MG63 (cell line): ENCODE results near the gene POU4F1. TPM values are rescaled to one million over a fixed set of nuclear protein-coding genes. Genes with fewer than 3 reads are reported as not detected.

ENCODE experiments used
- DNase-seq: peaks from one replicate; pipeline ENCODE4 v3.0.0-alpha.2; 2020
- H3K27me3 ChIP-seq: fragments of 250-450 bp; sonication (Bioruptor Pico); 2 replicates; pipeline ENCODE4 v1.5.1; 2020; ENCODE audit warnings: mild to moderate bottlenecking, moderate library complexity
- H3K36me3 ChIP-seq: fragments of 250-450 bp; sonication (Bioruptor Pico); 2 replicates; pipeline ENCODE4 v1.5.1; 2020; ENCODE audit warnings: mild to moderate bottlenecking, moderate library complexity
- H3K4me3 ChIP-seq: fragments of 250-450 bp; sonication (Bioruptor Pico); 2 replicates; pipeline ENCODE4 v1.5.1; 2020; ENCODE audit warnings: mild to moderate bottlenecking, moderate library complexity
- H3K9me3 ChIP-seq: fragments of 250-450 bp; sonication (Bioruptor Pico); 2 replicates; pipeline ENCODE4 v1.5.1; 2020; ENCODE audit warnings: mild to moderate bottlenecking, moderate library complexity
- total RNA-seq: library from RNA; depleted of rRNA; stranded (reverse); fragments of >200 nt; shearing (Covaris generic); gene quantifications from 2 replicates; pipeline ENCODE4 v1.2.3, GENCODE V29; 2014; ENCODE audit warnings: low replicate concordance

The POU4F1 gene
- total RNA-seq, 1 experiment from 2014 or later = not detected

GRCh38 chr13:78609464-78610205 is 6.3 kb upstream of the POU4F1 start:
- no peak for DNase-seq
- H3K27me3 ChIP-seq = peaks cover 41% of the 10 kb centered on the region

GRCh38 chr13:78608688-78609463 is 5.5 kb upstream of the POU4F1 start:
- H3K36me3 ChIP-seq = no peaks in the 10 kb centered on the region
- H3K9me3 ChIP-seq = no peaks in the 10 kb centered on the region
- peaks cover 48% of the 10 kb centered on the region for H3K27me3 ChIP-seq
- peak; percentile 5 for DNase-seq
- H3K4me3 ChIP-seq = peak overlapping the region; percentile 37

More at GRCh38 chr13:78609464-78610205, 6.3 kb upstream of the POU4F1 start:
- Histone ChIP-seq H3K4me3 (peak overlapping the region; percentile 37), H3K36me3 (no peaks in the 10 kb centered on the region), H3K9me3 (no peaks in the 10 kb centered on the region)

- no peaks in the 10 kb centered on the region for H3K36me3 ChIP-seq
- peaks cover 54% of the 10 kb centered on the region for H3K27me3 ChIP-seq
- H3K9me3 ChIP-seq = no peaks in the 10 kb centered on the region
- no peak for DNase-seq
- peak overlapping the region; percentile 37 for H3K4me3 ChIP-seq
These were observed 4.9 kb upstream of the POU4F1 start for GRCh38 chr13:78608252-78608687.

- Histone ChIP-seq H3K36me3 (no peaks in the 10 kb centered on the region), H3K4me3 (no peak overlapping the region), H3K27me3 (peaks cover 57% of the 10 kb centered on the region), H3K9me3 (no peaks in the 10 kb centered on the region)
- no peak for DNase-seq
These were observed 4.3 kb upstream of the POU4F1 start for GRCh38 chr13:78607409-78608251.

- Histone ChIP-seq H3K36me3 (no peaks in the 10 kb centered on the region), H3K27me3 (peaks cover 62% of the 10 kb centered on the region), H3K4me3 (no peak overlapping the region), H3K9me3 (no peaks in the 10 kb centered on the region)
- DNase-seq = no peak
These were observed 3.4 kb upstream of the POU4F1 start for GRCh38 chr13:78606471-78607408.

GRCh38 chr13:78604782-78605611 is 1.6 kb upstream of the POU4F1 start:
- Histone ChIP-seq H3K27me3 (peaks cover 77% of the 10 kb centered on the region), H3K9me3 (no peaks in the 10 kb centered on the region), H3K36me3 (no peaks in the 10 kb centered on the region), H3K4me3 (no peak overlapping the region)
- peak; percentile 45 for DNase-seq

- no peaks in the 10 kb centered on the region for H3K36me3 ChIP-seq
- H3K9me3 ChIP-seq = no peaks in the 10 kb centered on the region
- H3K4me3 ChIP-seq = no peak overlapping the region
- peaks cover 84% of the 10 kb centered on the region for H3K27me3 ChIP-seq
- DNase-seq = no peak
These were observed 652 bp downstream of the POU4F1 start for GRCh38 chr13:78602561-78603239.

- no peak for DNase-seq
- no peaks in the 10 kb centered on the region for H3K9me3 ChIP-seq
- H3K36me3 ChIP-seq = no peaks in the 10 kb centered on the region
- peaks cover 86% of the 10 kb centered on the region for H3K27me3 ChIP-seq
- no peak overlapping the region for H3K4me3 ChIP-seq
These were observed 1.3 kb downstream of the POU4F1 start for GRCh38 chr13:78601874-78602560.

GRCh38 chr13:78601124-78601873 is 2.1 kb downstream of the POU4F1 start:
- Histone ChIP-seq H3K27me3 (peaks cover 86% of the 10 kb centered on the region), H3K36me3 (no peaks in the 10 kb centered on the region), H3K9me3 (no peaks in the 10 kb centered on the region), H3K4me3 (no peak overlapping the region)
- DNase-seq = no peak

- H3K9me3 ChIP-seq = no peaks in the 10 kb centered on the region
- H3K27me3 ChIP-seq = peaks cover 86% of the 10 kb centered on the region
- no peak overlapping the region for H3K4me3 ChIP-seq
- no peaks in the 10 kb centered on the region for H3K36me3 ChIP-seq
- no peak for DNase-seq
These were observed 3.0 kb downstream of the POU4F1 start for GRCh38 chr13:78600280-78600883.

- peaks cover 85% of the 10 kb centered on the region for H3K27me3 ChIP-seq
- H3K36me3 ChIP-seq = no peaks in the 10 kb centered on the region
- no peak for DNase-seq
- no peaks in the 10 kb centered on the region for H3K9me3 ChIP-seq
- H3K4me3 ChIP-seq = no peak overlapping the region
These were observed 3.6 kb downstream of the POU4F1 start for GRCh38 chr13:78599645-78600279.

- H3K36me3 ChIP-seq = no peaks in the 10 kb centered on the region
- H3K4me3 ChIP-seq = no peak overlapping the region
- no peak for DNase-seq
- peaks cover 85% of the 10 kb centered on the region for H3K27me3 ChIP-seq
- no peaks in the 10 kb centered on the region for H3K9me3 ChIP-seq
These were observed 4.2 kb downstream of the POU4F1 start for GRCh38 chr13:78598966-78599644.
